HG03097 (cell line): ENCODE results near the gene TGM2.

ENCODE experiments used
- ATAC-seq: cut with Tn5 transposase; IDR thresholded peaks from one replicate; pipeline ENCODE4 v1.9.1; 2021; ENCODE audit not compliant: unreplicated experiment, low FRiP score

TGM2 gene

DNA sequence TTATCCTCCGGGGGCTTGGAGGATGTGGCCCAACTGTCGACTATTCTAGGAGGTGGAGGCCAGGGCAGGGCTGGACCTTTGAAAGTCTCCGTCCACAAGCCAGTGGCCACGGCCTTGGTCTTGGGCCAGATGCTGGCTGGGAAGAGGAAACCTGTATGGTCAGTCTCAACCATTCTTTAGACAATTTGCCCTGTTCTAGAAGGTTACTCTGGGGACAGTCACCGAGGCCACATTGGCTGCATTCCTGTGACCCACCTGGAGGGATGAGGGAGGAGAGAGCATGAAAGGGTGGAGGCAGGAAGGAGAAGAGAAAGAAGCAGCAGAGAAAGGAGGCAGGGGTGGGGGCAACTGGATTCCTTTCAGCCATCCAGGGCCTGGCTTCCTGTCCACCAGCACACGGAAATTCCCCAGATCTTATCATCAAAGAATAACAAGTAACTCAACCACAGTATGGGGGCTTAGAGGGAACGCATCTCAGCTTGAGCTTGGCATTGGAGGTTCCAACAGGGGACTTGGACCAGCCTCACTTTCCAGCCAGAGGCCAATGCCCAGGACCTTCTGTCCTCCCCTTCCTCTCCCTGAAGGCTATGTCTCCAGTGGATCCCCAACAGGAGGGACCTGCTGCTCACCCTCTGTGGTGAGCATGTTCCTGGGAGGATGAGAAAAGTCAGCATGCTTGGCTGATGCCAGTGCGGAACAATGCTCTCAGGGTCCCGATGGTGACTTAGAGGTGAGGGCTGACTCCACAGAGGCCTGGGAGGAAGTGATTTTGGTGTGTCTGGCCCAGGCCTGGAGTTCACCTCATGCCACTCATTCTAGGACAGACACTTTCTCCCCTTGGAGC lies 30.4 kb downstream of the TGM2 start:
- ATAC-seq, result no peak

DNA sequence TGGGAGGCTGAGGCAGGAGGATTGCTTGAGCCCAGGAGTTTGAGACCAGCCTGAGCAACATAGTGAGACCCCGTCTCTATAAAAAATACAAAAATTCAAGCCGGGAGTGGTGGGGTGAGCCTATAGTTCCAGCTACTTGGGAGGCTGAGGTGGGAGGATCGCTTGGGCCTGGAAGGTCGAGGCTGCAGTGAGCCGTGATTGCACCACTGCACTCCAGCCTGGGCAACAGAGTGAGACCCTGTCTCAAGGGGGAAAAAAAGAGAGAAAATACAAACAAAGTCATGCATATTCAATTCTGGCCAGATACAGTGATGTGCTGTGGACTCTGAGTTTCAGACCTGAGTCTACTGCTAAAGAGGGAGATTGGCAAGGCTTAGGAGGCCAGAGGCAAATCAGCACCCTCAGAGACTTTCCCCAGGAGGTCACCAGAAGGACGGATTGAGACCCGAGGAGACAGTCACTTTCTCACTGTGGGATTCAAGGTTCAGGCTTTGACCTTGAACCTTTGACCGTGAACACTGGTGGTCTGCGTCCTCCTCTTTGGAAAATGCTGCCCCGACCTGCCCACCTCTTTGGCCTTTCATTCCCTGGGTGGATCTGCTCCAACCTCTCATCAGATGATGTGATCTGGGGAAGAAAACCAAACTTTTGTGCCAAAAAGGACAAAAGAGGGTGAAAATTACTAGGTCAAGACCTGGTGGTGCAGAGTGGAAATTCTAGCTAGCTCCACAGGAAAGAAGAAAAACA lies 31.2 kb downstream of the TGM2 start:
- no peak for ATAC-seq

DNA sequence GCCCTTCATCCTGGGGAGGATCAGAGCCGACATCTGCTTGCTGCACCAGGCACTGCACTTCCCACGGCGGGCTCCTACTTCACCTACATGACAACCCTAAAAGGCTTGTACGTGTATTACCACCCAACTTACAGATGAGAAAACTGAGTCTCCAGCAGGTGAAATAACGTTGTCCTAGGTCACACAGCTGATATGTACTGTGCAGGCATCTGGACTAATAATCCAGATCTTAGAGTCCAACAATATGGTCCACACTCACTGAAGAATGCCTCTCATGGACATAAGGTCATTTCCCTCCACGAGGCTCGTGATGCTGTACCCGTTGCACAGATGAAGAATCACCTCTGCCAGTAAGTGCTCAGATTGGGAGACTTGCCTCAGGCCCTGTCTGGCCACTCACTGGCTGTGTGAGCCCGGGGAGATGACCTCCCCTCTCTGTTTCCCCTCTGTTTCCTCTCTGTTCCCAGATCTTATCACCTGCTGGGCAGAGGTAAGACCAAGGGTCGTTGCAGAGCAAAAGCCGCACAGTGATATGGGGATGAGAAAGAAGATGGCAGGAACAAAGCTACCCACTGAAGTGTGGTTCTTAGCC lies 32.1 kb downstream of the TGM2 start:
- no peak for ATAC-seq

DNA sequence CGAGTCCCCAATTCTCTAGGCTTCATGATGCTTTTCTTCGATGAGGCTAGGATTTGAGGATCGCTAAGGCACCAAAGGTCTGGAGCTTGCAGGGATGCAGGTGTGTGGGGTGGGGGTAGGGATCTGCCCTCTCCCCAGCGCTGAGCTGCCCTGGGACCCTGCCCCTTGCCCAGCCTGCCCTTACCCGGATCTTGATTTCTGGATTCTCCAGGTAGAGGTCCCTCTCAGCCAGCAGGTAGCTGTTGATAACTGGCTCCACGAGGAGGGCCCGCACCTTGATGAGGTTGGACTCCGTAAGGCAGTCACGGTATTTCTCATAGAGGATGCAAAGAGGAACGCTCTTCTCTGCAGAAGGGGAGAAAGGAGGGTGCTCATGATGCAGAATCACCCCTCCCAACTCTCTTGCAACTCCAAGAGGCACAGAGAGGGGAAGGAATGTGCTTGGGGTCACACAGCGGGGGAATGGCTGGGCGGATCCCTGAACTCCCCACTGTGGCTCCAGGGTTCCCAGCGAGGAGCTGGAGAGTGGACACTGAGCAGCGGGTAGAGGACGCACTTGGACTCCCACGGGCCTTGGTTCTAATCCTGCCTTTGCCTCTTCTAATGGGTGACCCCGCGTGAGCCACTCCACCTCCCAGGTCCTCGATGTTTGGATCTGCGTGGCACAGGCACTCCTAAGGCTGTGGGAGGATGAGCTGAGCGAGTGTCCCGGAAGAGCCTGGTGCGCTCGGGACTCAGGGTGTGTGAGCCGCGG lies 32.7 kb downstream of the TGM2 start:
- ATAC-seq, result no peak

DNA sequence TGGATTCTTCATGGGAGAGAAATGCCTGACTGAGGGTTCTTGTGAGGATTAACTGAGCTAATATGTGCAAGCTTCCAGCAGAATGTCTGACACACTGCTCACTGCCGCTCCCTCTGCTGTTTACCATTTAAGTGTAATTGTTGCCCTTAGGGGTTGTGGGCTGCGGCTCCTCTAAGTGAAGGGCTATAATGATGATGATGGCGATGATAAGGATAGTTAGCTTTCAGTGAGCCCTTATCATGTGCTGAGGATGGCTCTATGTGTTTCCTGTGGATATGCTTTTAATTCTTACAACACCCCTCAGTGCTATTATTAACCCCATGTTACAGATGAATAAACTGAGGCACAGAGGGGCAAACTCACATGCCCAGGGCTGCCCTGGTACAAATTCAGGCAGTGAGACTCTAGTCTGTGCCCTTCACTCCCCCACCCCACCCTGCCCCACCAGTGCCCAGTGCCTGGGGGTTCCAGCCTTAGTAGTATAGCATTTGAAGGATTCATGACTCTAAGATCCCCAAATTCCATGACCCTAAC lies 33.4 kb downstream of the TGM2 start:
- no peak for ATAC-seq

DNA sequence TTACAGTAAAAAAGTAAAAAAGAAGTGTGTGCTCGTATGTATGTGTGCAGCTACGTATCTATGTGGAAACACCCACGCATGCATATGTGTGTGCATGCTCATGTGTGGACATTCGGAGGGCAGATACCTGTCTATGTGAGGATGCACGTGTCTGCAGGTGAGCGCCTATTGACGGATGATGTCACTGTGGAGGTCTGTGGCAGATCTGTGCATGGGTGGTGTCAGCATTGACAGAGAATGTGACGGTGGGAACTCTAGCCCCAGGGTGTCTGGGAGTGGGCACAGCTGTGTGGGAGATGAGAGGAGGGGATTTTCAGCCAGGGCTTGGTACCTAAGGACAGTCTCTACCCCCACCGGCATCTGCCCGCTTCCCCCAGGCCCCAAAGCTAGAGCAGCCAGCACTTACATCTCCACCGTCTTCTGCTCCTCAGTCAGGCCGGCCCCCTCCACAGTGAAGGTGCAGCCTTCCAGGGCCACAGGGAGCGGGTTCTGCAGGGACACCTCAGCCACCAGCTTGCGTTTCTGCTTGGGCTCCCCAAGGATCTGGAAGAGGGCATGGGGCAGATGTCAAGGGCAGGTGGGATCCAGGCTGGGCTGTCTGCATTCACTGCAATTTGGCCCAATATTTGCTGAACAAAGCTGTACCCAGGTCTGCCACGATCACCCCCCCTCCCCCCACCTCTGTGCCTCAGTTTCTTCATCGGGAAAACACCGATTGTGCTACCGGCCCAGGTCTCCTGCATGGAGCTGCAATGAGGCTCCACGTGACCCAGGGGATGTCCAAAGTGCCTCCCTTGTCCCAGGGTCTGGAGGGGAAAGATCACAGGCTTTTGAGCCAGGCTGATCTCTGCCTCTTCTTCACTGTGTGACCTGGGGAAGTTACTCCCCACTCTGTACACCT lies 34.1 kb downstream of the TGM2 start:
- ATAC-seq, result no peak

DNA sequence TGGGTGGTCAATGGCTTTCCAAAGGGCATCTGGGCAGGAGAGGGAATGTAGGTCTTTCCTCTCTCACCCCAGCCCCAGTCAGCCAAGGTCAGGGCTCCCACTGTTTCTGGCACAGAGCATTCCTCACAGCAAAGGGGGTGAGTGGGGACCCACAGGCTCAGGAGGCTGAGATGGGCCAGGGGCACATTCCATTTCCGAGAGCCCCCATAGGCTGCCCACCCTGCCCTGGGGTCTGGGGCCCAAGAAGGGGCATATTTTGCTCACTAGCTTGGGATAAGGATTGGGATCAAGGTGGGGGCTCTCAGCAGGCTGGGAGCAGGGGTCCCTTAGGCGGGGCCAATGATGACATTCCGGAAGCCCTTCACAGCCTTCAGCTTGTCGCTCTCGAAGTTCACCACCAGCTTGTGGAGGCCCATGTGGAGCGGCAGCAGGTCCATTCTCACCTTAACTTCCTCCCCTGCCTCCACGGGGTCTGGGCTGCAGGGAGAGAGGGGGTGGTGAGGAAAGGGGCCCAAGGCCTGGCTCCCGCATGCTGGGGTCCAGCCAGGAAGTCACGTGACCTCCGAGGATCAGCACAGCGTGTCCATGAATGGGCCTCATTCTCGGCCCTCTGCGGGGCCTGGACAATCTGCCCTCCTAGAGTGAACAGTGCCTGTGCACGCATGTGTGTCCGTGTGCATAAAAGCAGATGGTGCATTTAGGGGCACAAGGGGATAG lies 35.0 kb downstream of the TGM2 start:
- no peak for ATAC-seq

DNA sequence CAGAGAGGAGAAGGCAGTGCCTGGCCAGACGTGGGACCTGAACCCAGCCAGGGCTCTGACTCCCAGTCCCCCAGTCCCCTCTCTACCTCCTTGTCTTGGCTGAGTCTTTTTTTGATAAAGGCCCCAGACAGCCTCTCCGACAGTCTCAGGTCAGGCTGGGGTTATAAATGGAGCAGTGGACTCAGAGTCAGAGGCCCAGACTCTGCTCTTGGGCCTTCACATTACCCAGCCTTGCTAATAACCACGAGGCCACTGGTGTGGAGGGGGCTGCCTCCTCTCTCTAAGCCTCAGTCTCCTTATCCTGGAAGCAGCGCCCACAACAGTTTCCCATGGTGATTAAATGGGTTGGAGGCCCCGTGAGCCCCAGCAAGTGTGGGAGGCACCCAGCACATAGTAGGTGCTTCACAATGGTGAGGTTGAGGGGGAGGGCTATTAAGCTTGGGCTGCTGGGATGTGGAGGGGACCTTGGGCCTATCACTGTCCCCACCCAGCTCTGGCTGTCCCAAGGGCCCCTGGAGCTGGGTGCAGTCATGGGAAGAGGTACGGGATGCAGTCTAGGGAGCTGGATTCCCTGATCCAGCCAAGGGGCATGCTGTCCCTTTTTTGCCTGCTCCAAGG lies 35.7 kb downstream of the TGM2 start:
- no peak for ATAC-seq

DNA sequence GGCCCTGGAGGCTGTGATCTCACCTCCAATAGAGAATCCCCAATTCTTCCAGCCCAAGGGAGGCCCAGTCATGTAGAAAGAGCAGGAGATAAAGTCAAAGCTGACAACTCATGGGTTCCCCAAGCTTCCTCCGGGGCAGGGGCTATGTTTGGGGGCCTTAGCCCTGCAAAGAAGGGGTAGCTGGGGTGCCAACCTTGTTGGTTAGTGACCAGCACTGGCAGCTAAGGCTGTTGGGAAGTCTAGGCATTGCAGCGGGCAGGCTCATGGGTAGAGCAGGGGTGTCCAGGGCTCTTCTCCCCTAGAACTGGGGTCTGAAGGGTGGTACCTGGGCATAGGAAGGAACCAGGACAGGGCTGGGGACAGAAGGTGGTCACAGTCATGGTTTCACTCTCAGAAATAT lies 36.4 kb downstream of the TGM2 start:
- no peak for ATAC-seq

DNA sequence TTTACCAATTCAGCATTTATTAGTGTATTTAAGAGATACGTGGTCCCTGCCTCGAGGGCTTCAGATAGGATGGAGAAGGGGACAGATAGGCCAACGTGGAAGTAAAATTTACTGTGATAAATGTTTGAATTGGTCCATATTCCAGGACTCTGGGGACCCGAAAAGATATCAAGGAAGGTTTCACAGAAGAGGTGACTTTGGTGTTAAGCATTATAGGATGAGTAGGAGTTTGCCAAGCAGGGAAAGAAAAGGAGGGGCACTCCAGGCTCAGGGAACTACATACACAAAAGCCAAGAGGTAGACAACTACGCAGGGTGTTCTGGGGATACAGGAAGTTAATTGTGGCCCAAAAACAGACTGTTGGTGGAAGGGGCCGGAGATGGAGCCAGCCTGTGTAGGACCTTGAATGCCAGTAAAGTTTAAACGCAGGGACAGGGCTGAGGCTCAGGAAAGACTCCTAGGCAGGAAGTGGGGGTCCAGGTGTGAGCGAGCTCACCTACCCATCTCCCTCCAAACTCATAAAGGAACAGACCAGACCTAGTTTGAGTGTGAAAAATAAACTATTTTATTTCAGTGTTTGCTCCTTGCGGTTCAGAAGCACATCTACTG lies 37.0 kb downstream of the TGM2 start:
- no peak for ATAC-seq

DNA sequence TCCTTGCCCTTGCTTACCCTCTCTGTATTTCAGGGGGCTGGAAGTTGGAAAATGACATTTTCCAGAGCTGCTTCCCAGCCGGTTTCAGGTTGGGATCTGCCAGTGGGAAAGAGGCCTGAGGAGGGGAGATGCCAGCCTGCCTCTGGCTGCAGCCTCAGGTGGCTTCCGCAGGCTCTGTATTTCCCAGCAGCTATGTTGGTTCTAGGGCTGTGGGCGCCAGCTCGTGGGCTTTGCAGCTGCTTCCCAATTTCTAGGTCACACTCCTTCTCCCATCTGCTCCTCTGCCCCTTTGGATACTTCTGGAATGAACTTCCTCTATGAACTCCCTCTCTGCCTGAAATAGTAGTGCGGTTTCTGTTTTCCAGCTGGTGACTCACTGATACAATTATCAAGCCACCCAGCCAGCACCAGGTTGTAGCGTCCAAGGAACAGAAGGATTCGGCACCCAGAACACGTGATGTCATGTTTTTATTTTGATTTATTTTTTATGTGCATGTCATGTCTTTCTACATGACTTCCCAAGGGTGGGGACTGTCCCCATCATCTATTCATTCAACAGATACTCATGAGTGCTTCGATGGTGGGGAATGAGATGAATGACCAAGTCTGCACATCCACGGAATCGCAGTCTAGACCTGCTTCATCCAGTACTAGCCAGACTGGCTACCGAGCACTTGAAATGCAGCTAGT lies 38.0 kb downstream of the TGM2 start:
- no peak for ATAC-seq

DNA sequence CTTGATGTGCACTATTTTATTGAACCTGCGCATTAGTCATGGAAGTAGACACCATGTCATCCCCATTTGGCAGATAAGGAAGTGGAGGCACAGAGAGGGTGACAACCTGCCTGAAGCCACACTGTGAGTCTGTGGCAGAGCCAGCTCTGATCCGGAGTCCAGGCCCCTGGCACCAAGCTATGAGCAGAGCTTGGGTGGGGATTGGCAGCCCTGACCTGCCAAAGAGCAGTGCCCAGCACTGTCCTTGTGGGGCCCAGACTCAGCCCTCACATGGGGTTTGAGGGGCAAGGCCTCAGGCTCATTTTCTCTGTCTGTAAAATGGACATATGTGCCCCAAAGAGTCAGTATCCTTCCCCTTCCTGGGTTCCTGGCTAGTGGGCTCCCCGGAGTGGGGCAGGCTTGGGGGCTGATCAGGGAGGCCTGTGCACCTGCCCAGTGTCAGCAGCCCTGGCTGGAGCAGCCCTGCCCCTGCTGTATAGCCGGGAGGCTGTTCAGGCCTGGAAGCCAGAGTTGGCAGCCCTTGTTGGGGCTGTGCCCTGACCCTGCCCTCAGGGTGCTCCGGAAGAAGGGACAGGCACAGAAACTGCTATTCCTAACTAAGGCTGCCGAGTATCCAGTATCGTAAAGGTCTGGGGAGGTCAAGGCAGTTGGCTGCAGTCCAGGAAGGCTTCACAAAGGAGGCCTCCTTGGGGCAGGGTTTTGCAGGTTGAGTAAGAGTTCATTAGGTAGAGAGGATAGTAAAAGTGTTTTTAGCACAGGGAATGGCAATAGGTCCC lies 38.7 kb downstream of the TGM2 start:
- no peak for ATAC-seq

DNA sequence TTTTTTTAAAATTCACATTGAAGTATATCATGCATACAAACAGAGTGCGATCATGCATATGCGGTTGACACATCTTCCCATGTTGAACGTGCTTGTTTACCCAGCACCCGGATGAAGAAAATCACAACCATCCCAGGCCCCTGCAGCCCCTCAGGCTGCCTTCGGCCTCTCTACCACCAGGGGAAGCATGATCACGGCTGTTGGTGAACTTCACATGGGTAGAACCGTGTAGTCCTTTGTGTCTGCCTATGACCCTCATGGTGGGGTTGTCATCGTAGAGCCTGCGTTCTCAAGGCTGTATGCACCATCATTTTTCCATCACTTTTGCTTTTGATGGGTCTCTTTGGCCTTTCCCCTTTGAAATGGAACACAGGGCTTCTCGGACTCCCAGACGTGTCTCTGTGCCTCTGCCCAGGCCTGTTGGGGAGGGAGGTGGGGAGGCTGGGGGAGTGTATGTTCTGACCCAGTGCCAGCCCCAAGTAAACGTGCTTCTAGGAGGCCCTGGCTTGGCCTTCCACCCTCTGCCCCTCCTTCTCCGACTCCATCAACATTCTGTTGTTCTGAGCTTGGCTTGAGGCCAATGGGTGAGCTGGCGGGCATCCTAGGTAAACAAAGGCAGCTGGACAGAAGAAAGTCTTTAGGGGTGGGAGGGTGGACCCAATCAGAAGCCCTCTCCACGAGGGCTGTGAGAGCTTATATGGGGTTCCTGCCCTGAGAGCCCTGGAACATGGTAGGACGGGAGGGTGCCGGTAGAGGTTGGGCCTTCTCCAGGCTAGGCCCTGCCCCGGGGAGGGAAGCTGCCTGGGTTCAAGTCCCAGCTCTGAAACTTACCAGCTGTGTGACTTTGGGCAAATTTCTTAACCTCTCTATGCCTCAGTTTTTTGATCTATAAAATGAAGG lies 39.7 kb downstream of the TGM2 start:
- ATAC-seq, result no peak

DNA sequence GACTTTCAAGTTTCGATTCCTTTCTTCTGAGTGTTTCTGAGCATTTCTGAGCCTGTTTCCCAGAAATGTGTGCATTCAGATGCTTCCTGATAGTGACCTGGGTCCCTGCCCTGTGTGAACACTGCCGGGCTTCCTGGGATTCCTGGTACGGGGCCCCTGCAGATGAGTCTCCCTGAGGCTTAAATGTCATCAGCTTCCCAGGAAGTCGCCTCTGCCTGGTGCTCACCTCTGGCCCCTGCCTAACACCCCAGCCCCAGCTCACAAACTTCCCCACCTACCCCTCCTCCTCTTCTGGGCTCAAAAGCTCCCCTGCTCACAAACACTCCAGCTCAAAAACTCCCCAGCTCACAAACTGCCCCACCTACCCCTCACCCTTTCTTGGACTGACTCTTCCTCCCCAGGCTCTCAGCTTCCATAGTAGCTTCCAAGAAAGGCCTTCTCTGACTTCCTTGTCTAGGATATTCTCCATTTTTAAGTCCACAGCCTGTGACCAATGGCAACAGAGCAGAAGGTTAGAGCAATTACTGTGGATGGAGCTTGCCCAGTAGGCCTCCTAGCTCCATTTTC lies 42.0 kb downstream of the TGM2 start:
- ATAC-seq, result no peak

DNA sequence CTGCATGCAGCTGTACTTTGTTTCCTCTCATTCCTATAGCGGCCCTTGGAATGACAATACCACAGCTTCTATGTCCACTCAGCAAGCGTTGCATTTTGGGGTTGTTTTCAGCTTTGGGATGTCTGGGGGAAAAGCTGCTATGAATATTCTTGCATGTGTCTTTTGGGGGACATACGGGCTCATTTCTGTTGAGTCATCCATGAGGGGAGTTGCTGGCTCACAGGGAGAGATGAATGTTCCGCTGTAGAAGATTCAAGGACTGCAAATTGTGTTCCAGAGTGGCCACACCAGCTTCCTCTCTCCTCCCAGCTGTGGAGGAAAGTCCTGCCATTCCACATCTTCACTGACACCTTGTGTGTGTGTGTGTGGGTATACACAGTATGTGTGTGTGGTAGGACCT lies 43.3 kb downstream of the TGM2 start:
- ATAC-seq, result no peak

DNA sequence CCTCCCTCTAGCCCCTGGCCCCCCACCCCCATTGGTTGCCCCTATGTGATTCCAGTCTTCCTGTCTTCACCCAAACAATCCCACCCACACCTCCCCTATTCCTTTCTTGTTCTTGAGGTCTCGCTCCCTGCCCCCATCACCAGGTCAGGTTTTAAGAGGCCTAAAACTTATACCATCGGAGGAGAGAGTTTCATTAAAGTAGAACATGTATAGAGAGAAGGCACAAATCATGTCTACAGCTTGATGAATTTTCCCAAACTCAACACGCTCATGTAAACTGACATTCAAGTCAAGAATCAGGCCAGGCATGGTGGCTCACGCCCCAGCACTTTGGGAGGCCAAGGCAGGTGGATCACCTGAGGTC lies 44.5 kb downstream of the TGM2 start:
- no peak for ATAC-seq
